ENCODE data around the gene NAV1. TPM values are rescaled to one million over a fixed set of nuclear protein-coding genes. Genes with fewer than 3 reads are reported as not detected.

Gene NAV1
- total RNA-seq, 1 experiment from 2014 or later = 15.5 TPM

DNA sequence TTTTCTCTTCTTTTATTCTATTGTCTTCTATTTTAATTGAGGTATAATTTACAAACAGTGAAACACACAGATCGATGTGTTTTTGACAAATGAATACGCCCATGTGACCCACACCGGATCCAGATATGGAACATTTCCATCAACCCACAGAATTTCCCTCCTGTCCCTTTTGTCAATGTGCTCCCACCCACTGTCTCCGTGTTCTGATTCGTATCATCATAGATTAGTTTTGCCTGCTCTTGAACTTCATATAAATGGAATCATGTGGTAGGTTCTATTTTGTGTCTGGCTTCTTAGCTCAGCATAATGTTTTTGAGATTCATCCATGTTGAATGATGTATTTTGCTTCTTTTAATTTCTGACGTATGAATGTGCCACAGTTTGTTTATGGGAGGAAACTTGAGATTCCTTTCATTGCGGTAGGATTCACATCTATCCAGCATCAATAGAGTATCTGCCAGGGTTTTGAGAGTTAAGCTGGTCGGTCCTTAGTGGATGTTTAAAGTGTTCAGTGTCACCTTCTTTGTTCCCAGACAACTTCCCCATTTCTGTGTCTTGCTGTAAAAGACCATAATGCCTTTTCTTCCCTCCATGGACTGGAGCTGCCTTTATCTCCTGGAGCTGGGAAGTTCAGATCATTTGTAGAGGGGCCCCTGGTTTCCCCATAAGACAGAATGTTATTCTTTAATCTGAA, 14.7 kb downstream of the NAV1 start:
- Histone ChIP-seq H3K9me3 (replicated peaks) (no peaks in the 10 kb centered on the region), H3K4me1 (replicated peaks) (peaks cover 51% of the 10 kb centered on the region), H3K27ac (no peak overlapping the region), H3K36me3 (no peaks in the 10 kb centered on the region; the same call in 1 of the 2 replicates), H3K27me3 (replicated peaks) (no peaks in the 10 kb centered on the region), H3K4me3 (no peak overlapping the region)
- DNase-seq (ENCODE audit: low read depth in 1 of 2, low spot score in 2 of 2) = no peak

GRCh38 chr1:201554190-201554600, 15.3 kb downstream of the NAV1 start:
- no peak overlapping the region for H3K4me3 ChIP-seq
- no peaks in the 10 kb centered on the region for H3K9me3 ChIP-seq (replicated peaks)
- H3K36me3 ChIP-seq = no peaks in the 10 kb centered on the region; the same call in 1 of the 2 replicates
- peaks cover 45% of the 10 kb centered on the region for H3K4me1 ChIP-seq (replicated peaks)
- no peak for DNase-seq (ENCODE audit: low read depth in 1 of 2, low spot score in 2 of 2)
- no peaks in the 10 kb centered on the region for H3K27me3 ChIP-seq (replicated peaks)
- H3K27ac ChIP-seq = no peak overlapping the region

DNA sequence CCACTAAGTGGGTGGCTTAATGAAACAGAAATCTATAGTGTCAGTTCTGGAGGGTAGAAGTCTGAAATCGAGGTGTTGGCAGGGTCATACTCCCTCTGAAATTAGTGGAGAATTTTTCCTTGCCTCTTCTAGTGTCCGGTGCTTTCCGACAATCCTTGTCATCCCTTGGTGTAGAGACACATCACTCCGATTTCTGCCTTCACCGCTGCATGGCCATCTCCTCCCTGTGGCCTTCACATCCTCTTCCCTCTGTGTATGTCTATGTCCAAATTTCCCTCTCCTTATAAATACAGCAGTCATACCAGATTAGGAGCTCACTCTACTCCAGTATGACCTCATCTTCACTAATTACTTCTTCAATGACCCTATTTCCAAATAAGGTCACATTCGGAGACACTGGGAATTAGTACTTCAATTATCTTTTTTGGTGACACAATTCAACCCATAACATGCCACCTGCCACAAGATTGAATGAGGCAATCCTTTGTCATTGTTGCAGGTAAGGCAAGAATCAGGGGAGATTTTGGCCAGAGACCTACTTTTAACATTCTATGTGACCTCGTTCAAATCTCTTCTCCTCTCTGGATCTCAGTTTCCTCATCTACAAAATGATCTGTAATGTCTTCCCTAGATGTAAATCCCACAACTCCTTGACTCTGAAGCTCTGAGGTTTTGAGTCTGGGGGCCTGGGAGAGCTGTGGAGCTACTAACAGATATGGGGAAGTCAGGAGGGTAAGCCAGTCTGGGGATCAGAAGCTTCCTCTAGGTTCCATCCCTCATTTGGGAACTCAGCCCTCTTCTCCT, 16.1 kb downstream of the NAV1 start:
- Histone ChIP-seq H3K36me3 (no peaks in the 10 kb centered on the region; the same call in 1 of the 2 replicates), H3K4me3 (no peak overlapping the region), H3K4me1 (replicated peaks) (peaks cover 52% of the 10 kb centered on the region), H3K9me3 (replicated peaks) (no peaks in the 10 kb centered on the region), H3K27ac (no peak overlapping the region), H3K27me3 (replicated peaks) (no peaks in the 10 kb centered on the region)
- DNase-seq (ENCODE audit: low read depth in 1 of 2, low spot score in 2 of 2) = no peak

DNA sequence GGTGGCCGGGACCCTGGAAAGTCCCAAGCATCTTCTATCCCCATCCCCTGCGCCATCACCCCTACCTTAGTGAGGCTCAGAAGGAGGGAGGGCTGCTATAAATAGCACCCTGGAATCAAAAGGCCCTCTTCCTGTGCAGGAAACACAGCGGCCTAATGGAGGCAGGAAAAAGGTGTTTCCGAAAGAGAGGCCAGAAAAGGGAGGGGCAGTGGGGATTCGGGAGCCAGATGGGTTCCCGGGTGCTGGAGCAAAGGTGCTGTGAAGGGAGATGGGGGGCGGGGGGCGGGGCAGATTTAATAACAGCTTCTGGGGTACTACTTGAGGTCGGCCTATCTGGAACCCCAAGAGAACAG, 16.6 kb downstream of the NAV1 start:
- Histone ChIP-seq H3K36me3 (no peaks in the 10 kb centered on the region; the same call in 1 of the 2 replicates), H3K4me1 (replicated peaks) (peaks cover 58% of the 10 kb centered on the region), H3K27ac (no peak overlapping the region)

GRCh38 chr1:201556841-201557571, 18.1 kb downstream of the NAV1 start:
- no peak for DNase-seq (ENCODE audit: low read depth in 1 of 2, low spot score in 2 of 2)
- H3K36me3 ChIP-seq = no peaks in the 10 kb centered on the region; the same call in 1 of the 2 replicates
- no peak overlapping the region for H3K27ac ChIP-seq
- H3K27me3 ChIP-seq (replicated peaks) = no peaks in the 10 kb centered on the region
- peaks cover 63% of the 10 kb centered on the region for H3K4me1 ChIP-seq (replicated peaks)
- H3K9me3 ChIP-seq (replicated peaks) = no peaks in the 10 kb centered on the region
- H3K4me3 ChIP-seq = no peak overlapping the region

More for the DNA sequence above, 16.6 kb downstream of the NAV1 start:
- H3K9me3 ChIP-seq (replicated peaks) = no peaks in the 10 kb centered on the region
- DNase-seq (ENCODE audit: low read depth in 1 of 2, low spot score in 2 of 2) = no peak
- H3K4me3 ChIP-seq = no peak overlapping the region
- no peaks in the 10 kb centered on the region for H3K27me3 ChIP-seq (replicated peaks)

DNA sequence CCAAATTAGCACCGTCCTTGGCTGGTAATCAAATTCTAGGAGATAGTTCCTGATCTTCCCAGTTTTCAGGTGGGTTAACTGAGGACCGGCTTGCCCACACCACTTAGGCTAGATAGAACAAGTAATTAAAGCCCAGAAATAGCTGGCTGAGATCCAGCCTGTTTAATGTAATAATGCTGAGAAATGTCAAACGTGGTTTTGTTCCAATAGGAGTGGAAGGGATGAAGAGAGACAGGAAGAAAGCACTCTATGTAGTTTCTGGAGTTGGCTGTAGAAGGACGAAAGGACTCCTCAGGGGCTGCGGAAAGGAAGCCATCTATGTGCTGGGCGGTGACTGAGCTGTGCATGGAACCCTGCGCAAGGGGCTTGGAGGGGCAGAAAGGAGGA, 18.6 kb downstream of the NAV1 start:
- H3K27ac ChIP-seq = no peak overlapping the region
- no peaks in the 10 kb centered on the region for H3K27me3 ChIP-seq (replicated peaks)
- H3K36me3 ChIP-seq = no peaks in the 10 kb centered on the region; the same call in 1 of the 2 replicates
- DNase-seq (ENCODE audit: low read depth in 1 of 2, low spot score in 2 of 2) = no peak
- no peak overlapping the region for H3K4me3 ChIP-seq
- H3K9me3 ChIP-seq (replicated peaks) = no peaks in the 10 kb centered on the region
- peaks cover 63% of the 10 kb centered on the region for H3K4me1 ChIP-seq (replicated peaks)

DNA sequence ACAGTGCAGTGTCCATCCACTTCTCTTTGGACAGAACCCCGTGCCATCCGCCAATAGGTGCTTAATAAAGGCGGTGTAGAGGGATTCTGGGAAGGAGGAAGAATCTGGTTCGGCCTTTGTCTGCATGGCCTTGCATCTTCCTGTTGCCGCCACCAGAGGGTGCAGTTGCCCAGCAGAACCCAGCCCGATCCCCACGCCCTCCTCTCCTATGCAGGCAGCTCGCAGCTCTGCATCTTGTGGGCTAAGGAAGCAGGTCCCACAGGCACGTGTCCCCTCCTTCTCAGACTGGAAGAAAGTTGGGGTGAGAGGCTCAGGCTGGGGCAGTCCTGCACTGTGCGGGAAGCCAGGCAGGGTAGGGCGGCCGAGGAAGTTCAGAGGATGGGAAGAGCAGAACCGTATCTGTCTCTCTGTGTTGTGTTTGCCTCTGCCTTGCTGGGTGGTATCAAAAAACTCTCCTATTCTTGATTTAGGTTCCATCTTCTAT, 20.8 kb downstream of the NAV1 start:
- H3K4me1 ChIP-seq (replicated peaks) = peaks cover 55% of the 10 kb centered on the region
- H3K27me3 ChIP-seq (replicated peaks) = no peaks in the 10 kb centered on the region
- no peaks in the 10 kb centered on the region for H3K9me3 ChIP-seq (replicated peaks)
- no peak overlapping the region for H3K4me3 ChIP-seq
- peak; percentile 70 to 82 for DNase-seq (ENCODE audit: low read depth in 1 of 2, low spot score in 2 of 2)
- H3K36me3 ChIP-seq = no peaks in the 10 kb centered on the region; the same call in 1 of the 2 replicates
- H3K27ac ChIP-seq = no peak overlapping the region

GRCh38 chr1:201560328-201561194, 21.6 kb downstream of the NAV1 start:
- Histone ChIP-seq H3K4me1 (replicated peaks) (peaks cover 55% of the 10 kb centered on the region), H3K4me3 (no peak overlapping the region), H3K27ac (no peak overlapping the region), H3K27me3 (replicated peaks) (no peaks in the 10 kb centered on the region), H3K36me3 (no peaks in the 10 kb centered on the region; the same call in 1 of the 2 replicates), H3K9me3 (replicated peaks) (no peaks in the 10 kb centered on the region)
- DNase-seq (ENCODE audit: low read depth in 1 of 2, low spot score in 2 of 2) = no peak

GRCh38 chr1:201561195-201561564, 22.3 kb downstream of the NAV1 start:
- Histone ChIP-seq H3K9me3 (replicated peaks) (no peaks in the 10 kb centered on the region), H3K36me3 (no peaks in the 10 kb centered on the region; the same call in 1 of the 2 replicates), H3K4me1 (replicated peaks) (peaks cover 55% of the 10 kb centered on the region), H3K4me3 (no peak overlapping the region), H3K27me3 (replicated peaks) (no peaks in the 10 kb centered on the region), H3K27ac (no peak overlapping the region)
- no peak for DNase-seq (ENCODE audit: low read depth in 1 of 2, low spot score in 2 of 2)

DNA sequence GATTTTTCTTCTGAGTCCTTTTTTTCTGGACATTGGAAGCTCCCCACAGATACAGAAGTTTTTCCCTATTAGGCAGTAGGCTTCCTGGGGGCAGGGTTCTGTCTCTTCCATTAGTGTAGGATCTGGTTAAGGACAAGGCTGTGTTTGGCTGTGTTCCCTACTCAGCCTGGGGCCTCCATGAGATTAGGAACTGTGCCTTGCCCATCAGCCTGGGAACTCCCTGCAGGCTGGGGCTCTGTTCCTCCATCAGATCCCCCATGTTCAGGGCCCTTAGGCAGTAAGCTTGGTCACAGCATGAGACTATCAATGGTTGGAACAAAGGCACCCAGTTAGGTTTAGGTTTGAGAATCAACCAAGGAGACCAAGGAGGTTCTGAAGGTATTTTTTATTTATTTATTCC, 22.7 kb downstream of the NAV1 start:
- peaks cover 52% of the 10 kb centered on the region for H3K4me1 ChIP-seq (replicated peaks)
- DNase-seq (ENCODE audit: low read depth in 1 of 2, low spot score in 2 of 2) = no peak
- no peaks in the 10 kb centered on the region for H3K27me3 ChIP-seq (replicated peaks)
- H3K4me3 ChIP-seq = no peak overlapping the region
- no peaks in the 10 kb centered on the region; the same call in 1 of the 2 replicates for H3K36me3 ChIP-seq
- H3K9me3 ChIP-seq (replicated peaks) = no peaks in the 10 kb centered on the region
- H3K27ac ChIP-seq = peak overlapping the region; percentile 72; the same call in 1 of the 2 replicates

DNA sequence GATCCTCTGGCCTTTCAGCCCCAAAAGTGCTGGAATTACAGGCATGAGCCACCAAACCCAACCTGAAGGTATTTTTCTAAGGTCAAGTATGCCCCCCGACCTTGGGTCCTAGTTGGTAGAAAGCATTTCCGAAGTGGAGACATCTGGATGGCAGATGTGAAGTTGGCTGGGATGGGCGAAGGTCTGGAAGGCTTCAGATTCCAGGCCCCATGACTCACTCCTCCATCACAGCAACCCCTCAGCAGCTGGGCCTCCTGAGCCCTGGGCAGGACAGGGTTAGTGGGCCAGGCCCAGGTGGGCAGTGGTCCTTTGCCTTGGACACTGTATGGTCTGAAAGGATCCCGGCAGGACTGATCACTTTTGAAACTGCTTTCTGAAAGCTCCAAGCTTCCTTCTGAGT, 23.3 kb downstream of the NAV1 start:
- peak; percentile 84 to 88 for DNase-seq (ENCODE audit: low read depth in 1 of 2, low spot score in 2 of 2)
- H3K4me1 ChIP-seq (replicated peaks) = peaks cover 45% of the 10 kb centered on the region
- H3K36me3 ChIP-seq = no peaks in the 10 kb centered on the region
- no peaks in the 10 kb centered on the region for H3K27me3 ChIP-seq (replicated peaks)
- no peak overlapping the region for H3K4me3 ChIP-seq
- H3K27ac ChIP-seq = peak overlapping the region; percentile 72
- H3K9me3 ChIP-seq (replicated peaks) = no peaks in the 10 kb centered on the region

GRCh38 chr1:201562659-201563405, 23.9 kb downstream of the NAV1 start:
- Histone ChIP-seq H3K27me3 (replicated peaks) (no peaks in the 10 kb centered on the region), H3K27ac (peak overlapping the region; percentile 72), H3K4me3 (no peak overlapping the region), H3K9me3 (replicated peaks) (no peaks in the 10 kb centered on the region), H3K4me1 (replicated peaks) (peaks cover 42% of the 10 kb centered on the region), H3K36me3 (no peaks in the 10 kb centered on the region)
- DNase-seq (ENCODE audit: low read depth in 1 of 2, low spot score in 2 of 2) = peak; percentile 71 to 80
